Spleen (tissue), 7 donors: ENCODE measurements around the gene SCFD2.

ENCODE experiments used
- POLR2A ChIP-seq, 3 donors: fragments of 450-650 bp; IDR thresholded peaks; one replicate each; pipeline ENCODE4 v1.5.1; 2017; ENCODE audit warnings: antibody characterized with exemption in 3 of 3, mild to moderate bottlenecking in 1 of 3
- TF ChIP-seq, protein P1 (sequence below), 11 experiments: fragments of 200-600 bp in 7 of 11; fragments of 450-650 bp in 4 of 11; sonication (generic) in 4 of 11; IDR thresholded peaks in 8 of 11; conservative IDR thresholded peaks in 3 of 11; 1 replicate in 7 of 11; 2 replicates in 4 of 11; pipeline versions ENCODE4 v1.4.0 to v1.8.0; 2016 to 2021; ENCODE audit warnings: antibody characterized with exemption in 11 of 11, inconsistent platforms in 4 of 11, mild to moderate bottlenecking in 1 of 11
- donor health status: DM: no; HTN: no; CAD: no; lungs with moderate emphysema.
- donor health status: DM: no; HTN: no; CAD: no.
- donor health status: DM: no; HTN: no; CAD: no.

DNA sequence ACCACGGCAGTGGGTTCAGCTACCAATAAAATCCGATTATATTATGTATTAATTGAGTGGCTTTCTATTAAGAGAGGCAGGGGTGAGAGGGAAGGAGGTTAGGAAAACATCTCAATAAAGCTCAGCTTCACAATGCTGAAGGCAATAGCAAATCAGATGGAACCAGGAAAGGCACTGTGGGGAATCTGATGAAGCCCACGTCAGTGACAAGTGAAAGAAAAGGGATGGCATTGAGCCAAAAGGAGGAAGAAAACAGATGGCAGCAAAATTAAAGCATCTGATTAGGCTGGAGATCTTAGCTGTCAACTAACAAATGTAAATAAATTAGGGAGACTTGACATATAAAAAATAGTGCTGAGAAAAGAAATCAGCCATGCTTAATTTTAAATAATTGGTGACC, 322.8 kb downstream of the SCFD2 start:
- TF ChIP-seq, protein P1, sequence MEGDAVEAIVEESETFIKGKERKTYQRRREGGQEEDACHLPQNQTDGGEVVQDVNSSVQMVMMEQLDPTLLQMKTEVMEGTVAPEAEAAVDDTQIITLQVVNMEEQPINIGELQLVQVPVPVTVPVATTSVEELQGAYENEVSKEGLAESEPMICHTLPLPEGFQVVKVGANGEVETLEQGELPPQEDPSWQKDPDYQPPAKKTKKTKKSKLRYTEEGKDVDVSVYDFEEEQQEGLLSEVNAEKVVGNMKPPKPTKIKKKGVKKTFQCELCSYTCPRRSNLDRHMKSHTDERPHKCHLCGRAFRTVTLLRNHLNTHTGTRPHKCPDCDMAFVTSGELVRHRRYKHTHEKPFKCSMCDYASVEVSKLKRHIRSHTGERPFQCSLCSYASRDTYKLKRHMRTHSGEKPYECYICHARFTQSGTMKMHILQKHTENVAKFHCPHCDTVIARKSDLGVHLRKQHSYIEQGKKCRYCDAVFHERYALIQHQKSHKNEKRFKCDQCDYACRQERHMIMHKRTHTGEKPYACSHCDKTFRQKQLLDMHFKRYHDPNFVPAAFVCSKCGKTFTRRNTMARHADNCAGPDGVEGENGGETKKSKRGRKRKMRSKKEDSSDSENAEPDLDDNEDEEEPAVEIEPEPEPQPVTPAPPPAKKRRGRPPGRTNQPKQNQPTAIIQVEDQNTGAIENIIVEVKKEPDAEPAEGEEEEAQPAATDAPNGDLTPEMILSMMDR (IDR thresholded peaks at IDR 0.05 in 8 of 11, conservative IDR thresholded peaks at IDR 0.05 in 3 of 11): no peak
- TF ChIP-seq POLR2A (IDR thresholded peaks at IDR 0.05): no peak
